Keratinocyte (primary cell): ENCODE data around the gene SNAI3. TPM values are rescaled to one million over a fixed set of nuclear protein-coding genes. Genes with fewer than 3 reads are reported as not detected.

Experiments used
- DNase-seq: peaks from one replicate; pipeline ENCODE4 v3.0.0-alpha.2; 2011; ENCODE audit warnings: low read depth, missing footprints, low spot score
- FAIRE-seq: peaks from 2 replicates; lab custom pipeline; 2011; peaks lifted over from hg19 to GRCh38; lab: Jason Lieb, UNC
- H2AFZ ChIP-seq: 2 replicates; pipeline ENCODE4 v1.6.0; 2012; ENCODE audit warnings: low read length, control low read depth, inconsistent platforms; ENCODE audit not compliant: control insufficient read depth
- H3K27ac ChIP-seq: 2 replicates; pipeline ENCODE4 v1.5.1; 2011; ENCODE audit warnings: low read length; ENCODE audit not compliant: control insufficient read depth, insufficient read depth
- H3K27me3 ChIP-seq: 3 replicates; pipeline ENCODE4 v1.6.0; 2011; ENCODE audit warnings: low read length; ENCODE audit not compliant: control insufficient read depth, insufficient read depth; ENCODE audit errors: extremely low read depth
- H3K36me3 ChIP-seq, 2 experiments: 2 replicates in 1 of 2; 3 replicates in 1 of 2; pipeline ENCODE4 v1.5.1; 2011; ENCODE audit warnings: low read length in 2 of 2, mild to moderate bottlenecking in 1 of 2; ENCODE audit not compliant: control insufficient read depth in 2 of 2, insufficient read depth in 2 of 2; ENCODE audit errors: extremely low read depth in 1 of 2
- H3K4me1 ChIP-seq: 3 replicates; pipeline ENCODE4 v1.5.1; 2011; ENCODE audit warnings: low read length; ENCODE audit not compliant: control insufficient read depth, insufficient read depth; ENCODE audit errors: extremely low read depth
- H3K4me2 ChIP-seq: 3 replicates; pipeline ENCODE4 v1.6.0; 2011; ENCODE audit warnings: low read depth, low read length; ENCODE audit not compliant: control insufficient read depth, insufficient read depth; ENCODE audit errors: extremely low read depth
- H3K4me3 ChIP-seq, 3 experiments: fragments of 200-600 bp in 1 of 3; sonication (generic) in 1 of 3; 2 replicates in 2 of 3; 3 replicates in 1 of 3; pipeline ENCODE4 v1.5.1; 2011 to 2016; ENCODE audit warnings: low read length in 3 of 3, mild to moderate bottlenecking in 3 of 3, control low read depth in 2 of 3, inconsistent platforms in 1 of 3, low read depth in 1 of 3, mixed read lengths in 1 of 3, mixed run types in 1 of 3, moderate library complexity in 1 of 3; ENCODE audit not compliant: control insufficient read depth in 2 of 3, insufficient read depth in 2 of 3; ENCODE audit errors: extremely low read depth in 1 of 3
- H3K79me2 ChIP-seq: 2 replicates; pipeline ENCODE4 v1.6.0; 2012; ENCODE audit warnings: low read length; ENCODE audit not compliant: control insufficient read depth, insufficient read depth
- H3K9ac ChIP-seq: 3 replicates; pipeline ENCODE4 v1.6.0; 2011; ENCODE audit warnings: low read length; ENCODE audit not compliant: control insufficient read depth, insufficient read depth; ENCODE audit errors: extremely low read depth
- H3K9me1 ChIP-seq: 3 replicates; pipeline ENCODE4 v1.6.0; 2011; ENCODE audit warnings: low read length; ENCODE audit not compliant: control insufficient read depth, insufficient read depth; ENCODE audit errors: extremely low read depth
- H3K9me3 ChIP-seq: 2 replicates; pipeline ENCODE4 v1.5.1; 2012; ENCODE audit warnings: low read depth, low read length; ENCODE audit not compliant: control insufficient read depth
- H4K20me1 ChIP-seq: 3 replicates; pipeline ENCODE4 v1.6.0; 2011; ENCODE audit warnings: low read length; ENCODE audit not compliant: control insufficient read depth, insufficient read depth; ENCODE audit errors: extremely low read depth
- EZH2 ChIP-seq: IDR thresholded peaks from one replicate; pipeline ENCODE4 v1.6.1; 2012; ENCODE audit warnings: inconsistent platforms, mild to moderate bottlenecking, low read length, moderate library complexity
- dilution Hi-C: fragments of 300-500 bp; cut with MboI; formaldehyde crosslinking; loops from one replicate; pipeline ENCODE4 v1.7.0; 2020; ENCODE audit warnings: low sequenced_read_pairs; ENCODE audit not compliant: extremely low pct_ligation_motif_present
- polyA plus RNA-seq, 5 experiments: library from polyadenylated mRNA; depleted of rRNA in 3 of 5; stranded (reverse) in 3 of 5; stranded (forward) in 1 of 5; unstranded in 1 of 5; fragments of >200 nt; gene quantifications; 1 replicate in 1 of 5; 2 replicates in 3 of 5; 3 replicates in 1 of 5; pipeline versions ENCODE4 v1.2.1 to v1.2.3, GENCODE V29; 2011 to 2012; ENCODE audit warnings: missing spikeins in 2 of 5, low read depth in 1 of 5, low replicate concordance in 1 of 5
- TF ChIP-seq, protein P1 (sequence below), 3 experiments: IDR thresholded peaks in 1 of 3; conservative IDR thresholded peaks in 1 of 3; optimal IDR thresholded peaks in 1 of 3; 2 replicates in 2 of 3; 3 replicates in 1 of 3; pipeline versions ENCODE3 to v1.5.1; 2011; ENCODE audit warnings: low read length in 3 of 3, mild to moderate bottlenecking in 3 of 3, moderate library complexity in 2 of 3, control low read depth in 1 of 3, inconsistent platforms in 1 of 3; ENCODE audit not compliant: insufficient read depth in 2 of 3; ENCODE audit errors: extremely low read depth in 1 of 3

The SNAI3 gene
- polyA plus RNA-seq, 1 donor (not counting 4 experiments of a cell fraction or from before 2014, with no cell fraction given) = not detected

DNA sequence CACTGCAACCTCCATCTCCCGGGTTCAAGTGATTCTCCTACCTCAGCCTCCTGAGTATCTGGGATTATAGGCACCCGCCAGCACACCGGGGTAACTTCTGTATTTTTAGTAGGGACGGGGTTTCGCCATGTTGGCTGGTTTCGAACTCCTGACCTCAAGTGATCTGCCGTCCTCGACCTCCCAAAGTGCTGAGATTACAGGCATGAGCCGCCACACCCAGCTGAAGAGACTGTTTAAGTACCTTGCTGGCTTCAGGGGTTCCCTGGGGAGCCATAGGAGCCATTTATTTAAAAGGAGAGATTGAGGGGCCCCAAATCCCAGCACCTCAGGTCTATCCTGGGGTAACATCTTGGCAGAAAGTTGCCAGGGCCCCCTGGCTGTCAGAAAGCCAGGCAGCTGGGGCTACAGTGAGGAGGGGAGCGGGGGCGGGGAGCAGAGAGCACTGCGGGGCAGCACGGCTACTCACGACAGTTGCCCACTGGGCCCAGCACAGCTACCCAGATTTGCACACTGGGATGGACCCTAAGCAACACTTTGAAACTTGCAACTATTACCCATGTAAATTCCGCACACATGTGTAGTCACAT, 1.6 kb downstream of the SNAI3 start:
- H3K27me3 ChIP-seq = peaks cover 58% of the 10 kb centered on the region
- H3K9ac ChIP-seq = no peak overlapping the region
- peak overlapping the region; percentile 85 for H3K4me2 ChIP-seq
- dilution Hi-C loops = no loop called here
- TF ChIP-seq, protein P1, sequence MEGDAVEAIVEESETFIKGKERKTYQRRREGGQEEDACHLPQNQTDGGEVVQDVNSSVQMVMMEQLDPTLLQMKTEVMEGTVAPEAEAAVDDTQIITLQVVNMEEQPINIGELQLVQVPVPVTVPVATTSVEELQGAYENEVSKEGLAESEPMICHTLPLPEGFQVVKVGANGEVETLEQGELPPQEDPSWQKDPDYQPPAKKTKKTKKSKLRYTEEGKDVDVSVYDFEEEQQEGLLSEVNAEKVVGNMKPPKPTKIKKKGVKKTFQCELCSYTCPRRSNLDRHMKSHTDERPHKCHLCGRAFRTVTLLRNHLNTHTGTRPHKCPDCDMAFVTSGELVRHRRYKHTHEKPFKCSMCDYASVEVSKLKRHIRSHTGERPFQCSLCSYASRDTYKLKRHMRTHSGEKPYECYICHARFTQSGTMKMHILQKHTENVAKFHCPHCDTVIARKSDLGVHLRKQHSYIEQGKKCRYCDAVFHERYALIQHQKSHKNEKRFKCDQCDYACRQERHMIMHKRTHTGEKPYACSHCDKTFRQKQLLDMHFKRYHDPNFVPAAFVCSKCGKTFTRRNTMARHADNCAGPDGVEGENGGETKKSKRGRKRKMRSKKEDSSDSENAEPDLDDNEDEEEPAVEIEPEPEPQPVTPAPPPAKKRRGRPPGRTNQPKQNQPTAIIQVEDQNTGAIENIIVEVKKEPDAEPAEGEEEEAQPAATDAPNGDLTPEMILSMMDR (optimal IDR thresholded peaks at IDR 0.05 in 1 of 3, IDR thresholded peaks at IDR 0.05 in 1 of 3, conservative IDR thresholded peaks at IDR 0.05 in 1 of 3; ENCODE audit: extremely low read depth in 1 of 3, insufficient read depth in 2 of 3, low read length in 3 of 3) = no peak
- TF ChIP-seq EZH2 = no peak
- H3K9me3 ChIP-seq = no peaks in the 10 kb centered on the region
- no peaks in the 10 kb centered on the region for H3K9me1 ChIP-seq
- no peaks in the 10 kb centered on the region for H3K79me2 ChIP-seq
- FAIRE-seq = no peak
- no peaks in the 10 kb centered on the region for H3K36me3 ChIP-seq
- no peak overlapping the region for H3K27ac ChIP-seq
- H2AFZ ChIP-seq = no peak overlapping the region
- peaks cover 14% of the 10 kb centered on the region for H3K4me1 ChIP-seq
- no peak overlapping the region for H3K4me3 ChIP-seq
- H4K20me1 ChIP-seq = peaks cover 2% of the 10 kb centered on the region
- no peak for DNase-seq

DNA sequence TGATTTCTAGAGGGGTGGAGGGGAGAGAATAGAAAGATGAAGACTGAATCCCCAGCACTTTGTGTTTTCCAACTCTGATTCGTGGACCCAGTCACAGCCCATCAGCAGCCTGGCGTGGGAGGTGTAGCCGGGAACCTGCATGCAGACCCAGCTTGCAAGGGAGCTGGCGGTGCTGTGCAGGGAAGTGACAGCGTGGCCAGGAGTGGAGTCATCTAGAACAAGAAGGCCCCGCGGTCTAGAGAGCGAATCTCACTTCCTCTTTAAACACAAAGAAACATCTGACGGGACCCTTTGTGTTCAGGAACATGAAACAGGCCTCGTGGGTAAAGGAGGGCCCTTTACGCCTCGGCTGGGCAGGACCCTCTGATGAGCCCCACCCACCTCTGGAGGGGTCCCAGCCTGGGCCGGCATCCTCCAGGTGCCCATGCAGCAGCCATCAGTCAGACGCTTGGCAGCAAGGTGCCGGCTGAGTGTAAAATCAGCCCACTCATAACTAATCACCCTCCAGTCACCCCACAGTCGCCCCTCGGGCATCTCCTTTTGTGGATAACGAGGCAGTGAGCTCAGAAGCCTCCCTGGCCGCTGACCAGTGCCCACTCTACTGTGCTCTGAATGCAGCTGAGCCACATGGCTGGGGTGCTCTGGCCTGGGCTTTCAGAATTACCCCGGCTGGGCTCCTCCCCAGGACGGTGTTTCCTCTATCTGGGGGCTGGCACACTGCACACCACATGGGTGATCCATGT, 4.4 kb downstream of the SNAI3 start:
- no peak for FAIRE-seq
- Histone ChIP-seq H3K4me3 (no peak overlapping the region), H3K4me2 (no peak overlapping the region), H3K27me3 (peaks cover 41% of the 10 kb centered on the region), H3K4me1 (peaks cover 11% of the 10 kb centered on the region), H3K36me3 (no peaks in the 10 kb centered on the region), H3K9ac (no peak overlapping the region), H2AFZ (no peak overlapping the region), H3K79me2 (no peaks in the 10 kb centered on the region), H3K27ac (no peak overlapping the region), H4K20me1 (no peaks in the 10 kb centered on the region), H3K9me3 (no peaks in the 10 kb centered on the region), H3K9me1 (no peaks in the 10 kb centered on the region)
- dilution Hi-C loops = no loop called here
- DNase-seq = no peak
- TF ChIP-seq, protein P1 (optimal IDR thresholded peaks at IDR 0.05 in 1 of 3, IDR thresholded peaks at IDR 0.05 in 1 of 3, conservative IDR thresholded peaks at IDR 0.05 in 1 of 3; ENCODE audit: extremely low read depth in 1 of 3, insufficient read depth in 2 of 3, low read length in 3 of 3) = no peak
- TF ChIP-seq EZH2 = no peak
